AG04450 (cell line): ENCODE measurements around the gene LCN1. TPM values are rescaled to one million over a fixed set of nuclear protein-coding genes. Genes with fewer than 3 reads are reported as not detected.
"Not testable (repeated sequence)": the region's sequence is repeated elsewhere in the genome, so short reads cannot be mapped to it uniquely, and the experiment has no call there.

Experiments
- CTCF ChIA-PET: fragments of 300-600, 350-600 bp; formaldehyde crosslinking; extraction: SDS; loops from one replicate; lab custom pipeline; 2022; ENCODE audit warnings: antibody characterized with exemption, inconsistent platforms; lab: Charles Lee
- POLR2A ChIA-PET: fragments of 350-600 bp; formaldehyde crosslinking; extraction: SDS; loops from one replicate; lab custom pipeline; 2021; ENCODE audit warnings: antibody characterized with exemption, inconsistent platforms; lab: Yijun Ruan, JAX
- DNase-seq: peaks from one replicate; pipeline ENCODE4 v3.0.0-alpha.2; 2011; ENCODE audit warnings: low read depth, low spot score
- H3K27ac ChIP-seq: one replicate; pipeline ENCODE4 v1.5.1; 2012; ENCODE audit warnings: low read depth, low read length, control low read depth
- H3K27me3 ChIP-seq: one replicate; pipeline ENCODE4 v1.6.0; 2012; ENCODE audit warnings: low read length; ENCODE audit not compliant: control insufficient read depth, insufficient read depth
- H3K4me3 ChIP-seq: 2 replicates; pipeline ENCODE4 v1.5.1; 2011; ENCODE audit warnings: mild to moderate bottlenecking, low read depth, low read length, control low read depth
- H3K9me3 ChIP-seq: 2 replicates; pipeline ENCODE4 v1.5.1; 2012; ENCODE audit warnings: low read length; ENCODE audit not compliant: control insufficient read depth, insufficient read depth
- CTCF ChIP-seq: IDR thresholded peaks from 2 replicates; pipeline ENCODE4 v1.5.1; 2011; ENCODE audit warnings: low read depth, low read length, control low read depth, inconsistent platforms
- polyA plus RNA-seq: library from polyadenylated mRNA; depleted of rRNA; stranded (reverse); fragments of >200 nt; gene quantifications from 2 replicates; pipeline ENCODE4 v1.2.3, GENCODE V29; 2011

LCN1 gene
- polyA plus RNA-seq, 1 experiment = not detected

DNA sequence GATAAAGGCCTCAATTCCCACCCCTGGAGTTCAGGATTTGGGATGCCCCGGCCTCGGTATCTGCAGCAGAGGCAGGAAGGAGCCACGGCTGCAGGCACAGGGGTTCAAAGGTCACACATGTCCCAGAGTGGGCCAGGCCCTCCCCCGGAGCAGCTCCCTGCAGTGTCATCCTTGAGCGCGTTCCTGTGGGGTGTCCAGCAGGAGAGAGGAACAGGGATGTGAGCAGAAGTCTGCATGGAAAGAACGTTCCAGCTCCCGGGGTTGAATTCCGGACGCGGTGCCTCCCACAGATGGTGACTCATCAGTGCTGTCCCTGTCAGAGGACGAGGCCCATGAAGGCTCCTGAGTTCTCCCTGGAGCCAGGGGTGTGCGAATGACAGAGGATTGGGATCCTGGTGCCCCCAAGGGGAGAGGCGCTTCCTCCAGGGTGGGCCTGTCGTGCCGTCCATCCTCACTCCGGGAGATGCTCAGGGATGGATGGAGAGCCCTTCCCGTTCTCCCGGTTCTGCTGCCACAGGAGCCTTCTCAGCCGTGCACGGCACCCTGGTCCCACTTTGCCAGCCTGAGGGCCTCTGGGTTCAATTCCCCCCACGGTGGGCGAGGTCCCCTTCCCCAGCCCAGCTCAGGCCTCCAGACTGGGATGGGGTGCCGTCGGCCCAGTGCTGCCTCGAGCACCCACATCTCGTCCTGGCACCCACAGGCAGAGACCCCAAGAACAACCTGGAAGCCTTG is 3.1 kb downstream of the LCN1 start:
- Histone ChIP-seq H3K27ac (no peak overlapping the region), H3K4me3 (no peak overlapping the region), H3K27me3 (no peaks in the 10 kb centered on the region), H3K9me3 (no peaks in the 10 kb centered on the region; the same call in 1 of the 2 replicates)
- CTCF ChIA-PET = interaction anchor here (1.4 kb wide), 1 partner anchor 20 kb away, joined by 3 read pairs; no protein-coding TSS in a partner anchor
- no peak for DNase-seq
- no peak for TF ChIP-seq CTCF
- POLR2A ChIA-PET = no interaction called here

GRCh38 chr9:135525241-135526088 is 4.2 kb downstream of the LCN1 start:
- ChIA-PET CTCF (no interaction called here), POLR2A (no interaction called here)
- no peak overlapping the region for H3K27ac ChIP-seq
- H3K4me3 ChIP-seq = no peak overlapping the region
- H3K9me3 ChIP-seq = no peaks in the 10 kb centered on the region; the same call in 1 of the 2 replicates
- TF ChIP-seq CTCF = no peak
- no peak for DNase-seq
- H3K27me3 ChIP-seq = peaks cover 2% of the 10 kb centered on the region

DNA sequence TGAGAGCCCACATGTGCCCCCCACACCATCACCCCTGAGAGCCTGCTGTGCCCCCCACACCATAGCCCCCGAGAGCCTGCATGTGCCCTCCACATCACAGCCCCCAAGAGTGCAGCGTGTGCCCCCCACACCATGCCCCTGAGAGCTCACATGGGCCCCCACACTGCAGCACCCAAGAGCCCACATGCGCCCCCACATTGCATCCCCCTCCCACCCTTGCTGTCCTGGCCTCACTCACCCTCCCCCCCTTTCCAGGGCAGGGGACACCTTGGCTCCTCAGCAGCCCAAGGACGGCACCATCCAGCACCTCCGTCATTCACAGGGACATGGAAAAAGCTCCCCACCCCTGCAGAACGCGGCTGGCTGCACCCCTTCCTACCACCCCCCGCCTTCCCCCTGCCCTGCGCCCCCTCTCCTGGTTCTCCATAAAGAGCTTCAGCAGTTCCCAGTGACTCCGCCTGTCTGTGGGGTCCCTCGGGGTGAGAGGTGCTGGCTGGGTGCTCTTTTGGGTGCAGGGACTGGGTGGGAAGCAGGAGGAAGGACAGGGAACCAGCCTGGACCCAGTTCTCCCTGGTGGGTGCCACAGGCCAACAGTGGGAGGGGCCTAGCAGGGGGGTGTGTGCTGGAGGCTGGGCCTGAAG is 5.0 kb downstream of the LCN1 start:
- DNase-seq = no peak
- Histone ChIP-seq H3K9me3 (no peaks in the 10 kb centered on the region; the same call in 1 of the 2 replicates), H3K27me3 (peaks cover 2% of the 10 kb centered on the region), H3K4me3 (no peak overlapping the region), H3K27ac (no peak overlapping the region)
- ChIA-PET CTCF (no interaction called here), POLR2A (no interaction called here)
- TF ChIP-seq CTCF = no peak

- CTCF ChIA-PET = no interaction called here
- DNase-seq = no peak
- POLR2A ChIA-PET = no interaction called here
- Histone ChIP-seq H3K27ac (no peak overlapping the region), H3K27me3 (peaks cover 2% of the 10 kb centered on the region), H3K4me3 (no peak overlapping the region), H3K9me3 (no peaks in the 10 kb centered on the region; the same call in 1 of the 2 replicates)
- TF ChIP-seq CTCF = no peak
Observed at GRCh38 chr9:135526730-135527571, 5.7 kb downstream of the LCN1 start.

DNA sequence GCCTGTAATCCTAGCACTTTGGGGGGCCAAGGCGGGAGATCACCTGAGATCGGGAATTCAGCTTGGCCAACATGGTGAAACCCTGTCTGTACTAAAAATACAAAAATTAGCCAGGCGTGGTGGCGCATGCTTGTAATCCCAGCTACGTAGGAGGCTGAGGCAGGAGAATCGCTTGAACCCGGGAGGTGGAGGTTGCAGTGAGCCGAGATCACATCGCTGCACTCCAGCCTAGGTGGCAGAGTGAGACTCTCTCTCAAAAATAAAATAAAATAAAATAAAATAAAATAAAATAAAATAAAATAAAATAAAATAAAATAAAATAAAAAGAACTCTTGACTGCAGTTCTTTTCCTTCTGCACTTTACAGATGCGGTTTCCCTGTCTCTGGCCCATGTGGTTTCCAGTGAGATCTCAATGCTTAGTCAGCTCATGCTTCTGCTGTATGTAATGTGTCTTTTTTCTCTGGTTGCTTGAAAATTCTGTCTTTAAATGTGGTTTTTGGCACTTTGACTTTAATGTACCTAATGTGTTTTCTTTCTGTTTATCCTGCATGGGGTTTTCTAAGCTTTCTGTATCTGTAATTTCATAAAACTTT is 7.7 kb downstream of the LCN1 start:
- CTCF ChIA-PET, DNase-seq, H3K9me3 ChIP-seq, H3K27ac ChIP-seq, POLR2A ChIA-PET, H3K27me3 ChIP-seq, H3K4me3 ChIP-seq: not testable (repeated sequence)
